Measurements from ENCODE around the gene MED16.

Gene MED16

GRCh38 chr19:920051-920864, 27.3 kb upstream of the MED16 start:
- H3K4me3 Mint-ChIP-seq, result peak overlapping the region; percentile 81
- peaks cover 3% of the 10 kb centered on the region for H3K27me3 Mint-ChIP-seq (ENCODE audit: low read depth)
- peaks cover 1% of the 10 kb centered on the region for H3K36me3 Mint-ChIP-seq (ENCODE audit: low read depth)

GRCh38 chr19:919199-920050, 26.4 kb upstream of the MED16 start:
- Mint-ChIP-seq H3K36me3 (ENCODE audit: low read depth) (peaks cover 1% of the 10 kb centered on the region), H3K27ac (no peak overlapping the region), H3K27me3 (ENCODE audit: low read depth) (peaks cover 3% of the 10 kb centered on the region), H3K4me3 (peak overlapping the region; percentile 17), H3K4me1 (ENCODE audit: low read depth) (peaks cover 16% of the 10 kb centered on the region), H3K9me3 (no peaks in the 10 kb centered on the region)

More at GRCh38 chr19:920051-920864, 27.3 kb upstream of the MED16 start:
- Mint-ChIP-seq H3K27ac (peak overlapping the region; percentile 83), H3K9me3 (no peaks in the 10 kb centered on the region), H3K4me1 (ENCODE audit: low read depth) (peaks cover 16% of the 10 kb centered on the region)

- Mint-ChIP-seq H3K9me3 (no peaks in the 10 kb centered on the region), H3K27me3 (ENCODE audit: low read depth) (peaks cover 3% of the 10 kb centered on the region), H3K36me3 (ENCODE audit: low read depth) (peaks cover 1% of the 10 kb centered on the region), H3K27ac (no peak overlapping the region), H3K4me3 (no peak overlapping the region), H3K4me1 (ENCODE audit: low read depth) (peaks cover 15% of the 10 kb centered on the region)
Measured at GRCh38 chr19:918481-919198, 25.7 kb upstream of the MED16 start.

GRCh38 chr19:918152-918437, 25.1 kb upstream of the MED16 start:
- peak overlapping the region; percentile 63 for H3K27ac Mint-ChIP-seq
- peaks cover 15% of the 10 kb centered on the region for H3K4me1 Mint-ChIP-seq (ENCODE audit: low read depth)
- no peaks in the 10 kb centered on the region for H3K9me3 Mint-ChIP-seq
- H3K4me3 Mint-ChIP-seq, result peak overlapping the region; percentile 63
- peaks cover 1% of the 10 kb centered on the region for H3K36me3 Mint-ChIP-seq (ENCODE audit: low read depth)
- peaks cover 3% of the 10 kb centered on the region for H3K27me3 Mint-ChIP-seq (ENCODE audit: low read depth)

GRCh38 chr19:917323-918151, 24.6 kb upstream of the MED16 start, which contains the start of gene KISS1R:
Gene KISS1R (plus strand): TSS chr19:917333. CDS start chr19:917503, 170 bp downstream.
- Mint-ChIP-seq H3K9me3 (no peaks in the 10 kb centered on the region), H3K36me3 (ENCODE audit: low read depth) (peaks cover 1% of the 10 kb centered on the region), H3K4me3 (peak within 1 kb of the TSS; percentile 63), H3K4me1 (ENCODE audit: low read depth) (peaks cover 15% of the 10 kb centered on the region), H3K27ac (peak within 1 kb of the TSS; percentile 63), H3K27me3 (ENCODE audit: low read depth) (peaks cover 3% of the 10 kb centered on the region)

GRCh38 chr19:916645-917322, 23.8 kb upstream of the MED16 start:
- Mint-ChIP-seq H3K36me3 (ENCODE audit: low read depth) (no peaks in the 10 kb centered on the region), H3K4me3 (no peak overlapping the region), H3K9me3 (no peaks in the 10 kb centered on the region), H3K27ac (no peak overlapping the region), H3K27me3 (ENCODE audit: low read depth) (peaks cover under 1% of the 10 kb centered on the region), H3K4me1 (ENCODE audit: low read depth) (peaks cover 12% of the 10 kb centered on the region)

GRCh38 chr19:913080-913748, 20.2 kb upstream of the MED16 start, which contains the start of gene R3HDM4:
Gene R3HDM4 (minus strand): TSS chr19:913219. CDS start chr19:913157, 62 bp downstream.
- Mint-ChIP-seq H3K4me1 (ENCODE audit: low read depth) (peaks cover 24% of the 10 kb centered on the region), H3K36me3 (ENCODE audit: low read depth) (peaks cover 11% of the 10 kb centered on the region), H3K4me3 (peak within 1 kb of the TSS; percentile 87), H3K27me3 (ENCODE audit: low read depth) (no peaks in the 10 kb centered on the region), H3K9me3 (no peaks in the 10 kb centered on the region), H3K27ac (peak within 1 kb of the TSS; percentile 89)

GRCh38 chr19:912181-913079, 19.4 kb upstream of the MED16 start:
- peaks cover 25% of the 10 kb centered on the region for H3K4me1 Mint-ChIP-seq (ENCODE audit: low read depth)
- H3K9me3 Mint-ChIP-seq, result no peaks in the 10 kb centered on the region
- H3K27me3 Mint-ChIP-seq (ENCODE audit: low read depth), result no peaks in the 10 kb centered on the region
- H3K4me3 Mint-ChIP-seq, result peak overlapping the region; percentile 79
- peaks cover 11% of the 10 kb centered on the region for H3K36me3 Mint-ChIP-seq (ENCODE audit: low read depth)
- peak overlapping the region; percentile 82 for H3K27ac Mint-ChIP-seq

GRCh38 chr19:911197-912033, 18.4 kb upstream of the MED16 start:
- Mint-ChIP-seq H3K4me1 (ENCODE audit: low read depth) (peaks cover 30% of the 10 kb centered on the region), H3K27me3 (ENCODE audit: low read depth) (no peaks in the 10 kb centered on the region), H3K27ac (peak overlapping the region; percentile 85), H3K36me3 (ENCODE audit: low read depth) (peaks cover 11% of the 10 kb centered on the region), H3K4me3 (peak overlapping the region; percentile 78), H3K9me3 (no peaks in the 10 kb centered on the region)

- no peaks in the 10 kb centered on the region for H3K27me3 Mint-ChIP-seq (ENCODE audit: low read depth)
- no peaks in the 10 kb centered on the region for H3K9me3 Mint-ChIP-seq
- peak overlapping the region; percentile 34 for H3K4me3 Mint-ChIP-seq
- peaks cover 18% of the 10 kb centered on the region for H3K36me3 Mint-ChIP-seq (ENCODE audit: low read depth)
- H3K27ac Mint-ChIP-seq, result peak overlapping the region; percentile 85
- peaks cover 35% of the 10 kb centered on the region for H3K4me1 Mint-ChIP-seq (ENCODE audit: low read depth)
Measured at GRCh38 chr19:907183-907853, 14.3 kb upstream of the MED16 start.

- Mint-ChIP-seq H3K27ac (peak overlapping the region; percentile 85), H3K4me1 (ENCODE audit: low read depth) (peaks cover 35% of the 10 kb centered on the region), H3K4me3 (no peak overlapping the region), H3K36me3 (ENCODE audit: low read depth) (peaks cover 18% of the 10 kb centered on the region), H3K9me3 (no peaks in the 10 kb centered on the region), H3K27me3 (ENCODE audit: low read depth) (no peaks in the 10 kb centered on the region)
Measured at GRCh38 chr19:906480-906879, 13.5 kb upstream of the MED16 start.
